Thyroid gland (tissue), 4 donors: ENCODE data around the gene SP1.

Source experiments
- CTCF ChIP-seq, 6 experiments: fragments of 200-600 bp in 3 of 6; fragments of 450-650 bp in 3 of 6; sonication (generic) in 3 of 6; IDR thresholded peaks; one replicate each; pipeline ENCODE4 v1.5.1; 2016 to 2019; ENCODE audit warnings: antibody characterized with exemption in 6 of 6, mild to moderate bottlenecking in 2 of 6, inconsistent platforms in 1 of 6, moderate library complexity in 1 of 6
- POLR2A ChIP-seq, 2 donors: fragments of 450-650 bp; IDR thresholded peaks; one replicate each; pipeline ENCODE4 v1.6.1; 2017; ENCODE audit warnings: antibody characterized with exemption in 2 of 2, mild to moderate bottlenecking in 2 of 2, moderate library complexity in 1 of 2

GRCh38 chr12:53451661-53452158 lies 71.7 kb downstream of the SP1 start, which contains the start of gene PCBP2:
- peak; percentile 36 to 99 (median 90) for TF ChIP-seq CTCF (IDR thresholded peaks at IDR 0.05)
- peak in 1 of 2 donors; percentile 90 for TF ChIP-seq POLR2A (IDR thresholded peaks at IDR 0.05)
